GM18520 (cell line): ENCODE data around the gene CNTROB.
A peak's percentile ranks its signal among the peaks of the same experiment; 100 is the strongest.

Experiments used
- ATAC-seq: cut with Tn5 transposase; IDR thresholded peaks from one replicate; pipeline ENCODE4 v1.9.1; 2021; ENCODE audit not compliant: unreplicated experiment

The CNTROB gene

GRCh38 chr17:7931709-7932482 is at the start of gene CNTROB, which contains the start of gene TRAPPC1:
Gene CNTROB (plus strand): TSS chr17:7932206. CDS start chr17:7933080, 874 bp downstream.
Gene TRAPPC1 (minus strand): TSS chr17:7931946. CDS start chr17:7931829, 117 bp downstream.
- ATAC-seq: peak; percentile 94

- no peak for ATAC-seq
Measured at GRCh38 chr17:7882629-7883028, 49.4 kb upstream of the CNTROB start.

- no peak for ATAC-seq
Measured at GRCh38 chr17:7883781-7884386, 48.1 kb upstream of the CNTROB start.

GRCh38 chr17:7884581-7885366 is 47.2 kb upstream of the CNTROB start:
- ATAC-seq: no peak

GRCh38 chr17:7885367-7886226 is 46.4 kb upstream of the CNTROB start:
- ATAC-seq: no peak

GRCh38 chr17:7886227-7887037 is 45.6 kb upstream of the CNTROB start:
- no peak for ATAC-seq

- ATAC-seq: no peak
Measured at GRCh38 chr17:7887038-7887481, 44.9 kb upstream of the CNTROB start.

- peak; percentile 31 for ATAC-seq
Measured at GRCh38 chr17:7887482-7888183, 44.4 kb upstream of the CNTROB start.

- ATAC-seq: no peak
Measured at GRCh38 chr17:7888184-7888920, 43.7 kb upstream of the CNTROB start, which contains the start of gene CHD3. Gene CHD3 (plus strand): TSS chr17:7888789. CDS start chr17:7889001, 212 bp downstream.

GRCh38 chr17:7889166-7889955 is 42.6 kb upstream of the CNTROB start:
- ATAC-seq: no peak

GRCh38 chr17:7893187-7893880 is 38.7 kb upstream of the CNTROB start:
- ATAC-seq: no peak

GRCh38 chr17:7894226-7894625 is 37.8 kb upstream of the CNTROB start:
- no peak for ATAC-seq

GRCh38 chr17:7894866-7895265 is 37.1 kb upstream of the CNTROB start:
- ATAC-seq: no peak

- no peak for ATAC-seq
Measured at GRCh38 chr17:7897090-7897489, 34.9 kb upstream of the CNTROB start.

GRCh38 chr17:7897773-7898172 is 34.2 kb upstream of the CNTROB start:
- ATAC-seq: no peak

- no peak for ATAC-seq
Measured at GRCh38 chr17:7903154-7904103, 28.6 kb upstream of the CNTROB start.
